H1 (cell line): ENCODE data around the gene VPS13A. TPM values are rescaled to one million over a fixed set of nuclear protein-coding genes. Genes with fewer than 3 reads are reported as not detected.
A peak's percentile ranks its signal among the peaks of the same experiment; 100 is the strongest.

ENCODE experiments used
- CTCF ChIA-PET: fragments of 300-600 bp; sonication (Branson Sonifier 250); formaldehyde crosslinking; loops from one replicate; lab custom pipeline; 2021; ENCODE audit not compliant: partially characterized antibody; lab: Charles Lee
- POLR2A ChIA-PET: fragments of 300-600 bp; sonication (Branson Sonifier 250); formaldehyde crosslinking; loops from one replicate; lab custom pipeline; 2021; ENCODE audit warnings: inconsistent platforms; ENCODE audit not compliant: partially characterized antibody; lab: Charles Lee
- DNase-seq, 2 experiments: peaks; one replicate each; pipeline versions ENCODE4 v3.0.0 to v3.0.0-alpha.2; 2010 to 2022; ENCODE audit warnings: low spot score in 2 of 2, low read depth in 1 of 2, mixed read lengths in 1 of 2
- FAIRE-seq: peaks from 2 replicates; lab custom pipeline; 2011; peaks lifted over from hg19 to GRCh38; lab: Jason Lieb, UNC
- H2AFZ ChIP-seq: 2 replicates; pipeline ENCODE4 v1.8.1; 2012; ENCODE audit warnings: low read length, inconsistent platforms
- H2AK5ac ChIP-seq: 2 replicates; pipeline ENCODE4 v1.6.1; 2013; ENCODE audit warnings: low read depth, low read length
- H2BK120ac ChIP-seq: replicated peaks from 2 replicates; pipeline ENCODE3; 2013; ENCODE audit warnings: low read depth, low read length, inconsistent platforms
- H2BK12ac ChIP-seq: 2 replicates; pipeline ENCODE4 v1.6.1; 2013; ENCODE audit warnings: low read depth, low read length
- H2BK15ac ChIP-seq: 2 replicates; pipeline ENCODE4 v1.6.1; 2013; ENCODE audit warnings: low read length
- H2BK20ac ChIP-seq: 2 replicates; pipeline ENCODE4 v1.6.1; 2013; ENCODE audit warnings: low read length
- H2BK5ac ChIP-seq: 2 replicates; pipeline ENCODE4 v1.6.1; 2013; ENCODE audit warnings: low read depth, low read length
- H3K14ac ChIP-seq: 2 replicates; pipeline ENCODE4 v1.6.1; 2013; ENCODE audit warnings: inconsistent platforms; ENCODE audit not compliant: insufficient read length
- H3K18ac ChIP-seq: 2 replicates; pipeline ENCODE4 v1.6.1; 2013; ENCODE audit warnings: low read length; ENCODE audit errors: extremely low read depth
- H3K23ac ChIP-seq: 2 replicates; pipeline ENCODE4 v1.6.1; 2013; ENCODE audit warnings: inconsistent platforms; ENCODE audit not compliant: insufficient read length
- H3K23me2 ChIP-seq: 2 replicates; pipeline ENCODE4 v1.6.1; 2013; ENCODE audit warnings: low read depth, low read length
- H3K27ac ChIP-seq: 2 replicates; pipeline ENCODE4 v1.6.1; 2011; ENCODE audit warnings: low read depth, low read length, inconsistent platforms
- H3K27me3 ChIP-seq, 4 experiments: replicated peaks in 1 of 4; 1 replicate in 1 of 4; 2 replicates in 3 of 4; pipeline versions ENCODE4 v1.6.1 to v1.8.1; 2011 to 2013; ENCODE audit warnings: low read length in 3 of 4, mild to moderate bottlenecking in 3 of 4, inconsistent platforms in 2 of 4, mixed read lengths in 2 of 4, moderate library complexity in 1 of 4; ENCODE audit not compliant: control insufficient read depth in 3 of 4, insufficient read depth in 3 of 4; ENCODE audit errors: extremely low read depth in 1 of 4
- H3K36me3 ChIP-seq, 4 experiments: 2 replicates each; pipeline versions ENCODE4 v1.6.1 to v1.8.1; 2011 to 2013; ENCODE audit warnings: mild to moderate bottlenecking in 4 of 4, low read length in 3 of 4, moderate library complexity in 2 of 4, control low read depth in 1 of 4, inconsistent platforms in 1 of 4; ENCODE audit not compliant: insufficient read depth in 4 of 4, control insufficient read depth in 2 of 4
- H3K4ac ChIP-seq: replicated peaks from 2 replicates; pipeline ENCODE3; 2013; ENCODE audit warnings: low read length, low read depth, mixed read lengths, inconsistent platforms; ENCODE audit not compliant: insufficient read length
- H3K4me1 ChIP-seq, 4 experiments: replicated peaks in 1 of 4; 1 replicate in 1 of 4; 2 replicates in 3 of 4; pipeline versions ENCODE4 v1.6.1 to v1.8.1; 2011 to 2013; ENCODE audit warnings: low read length in 3 of 4, inconsistent platforms in 2 of 4, mixed read lengths in 1 of 4; ENCODE audit not compliant: insufficient read depth in 4 of 4, control insufficient read depth in 3 of 4
- H3K4me2 ChIP-seq, 2 experiments: 2 replicates each; pipeline versions ENCODE4 v1.6.1 to v1.8.1; 2011 to 2013; ENCODE audit warnings: low read depth in 2 of 2, low read length in 2 of 2, control low read depth in 1 of 2, inconsistent platforms in 1 of 2, mild to moderate bottlenecking in 1 of 2; ENCODE audit not compliant: insufficient read depth in 1 of 2
- H3K4me3 ChIP-seq, 4 experiments: fragments of 200-600, 300-600 bp in 1 of 4; sonication (generic), shearing (Covaris generic), sonication (Bioruptor Twin) in 1 of 4; 2 replicates each; pipeline versions ENCODE4 v1.5.1 to v1.8.1; 2011 to 2016; ENCODE audit warnings: low read length in 4 of 4, low read depth in 3 of 4, control low read depth in 2 of 4, inconsistent platforms in 2 of 4, mild to moderate bottlenecking in 2 of 4, mixed read lengths in 1 of 4, moderate library complexity in 1 of 4; ENCODE audit not compliant: insufficient read depth in 2 of 4; ENCODE audit errors: extremely low read depth in 1 of 4
- H3K56ac ChIP-seq: replicated peaks from 2 replicates; pipeline ENCODE3; 2013; ENCODE audit warnings: low read depth, mild to moderate bottlenecking, mixed read lengths, low read length, inconsistent platforms; ENCODE audit not compliant: insufficient read length
- H3K79me1 ChIP-seq: 2 replicates; pipeline ENCODE4 v1.6.1; 2013; ENCODE audit warnings: low read depth, low read length, control low read depth
- H3K79me2 ChIP-seq, 2 experiments: 2 replicates each; pipeline versions ENCODE4 v1.6.1 to v1.8.1; 2012 to 2013; ENCODE audit warnings: low read length in 2 of 2, mild to moderate bottlenecking in 2 of 2, inconsistent platforms in 1 of 2; ENCODE audit not compliant: insufficient read depth in 2 of 2, control insufficient read depth in 1 of 2
- H3K9ac ChIP-seq, 4 experiments: replicated peaks in 1 of 4; 1 replicate in 1 of 4; 2 replicates in 3 of 4; pipeline versions ENCODE4 v1.6.1 to v1.8.1; 2011 to 2013; ENCODE audit warnings: low read depth in 3 of 4, low read length in 3 of 4, control low read depth in 2 of 4, mild to moderate bottlenecking in 2 of 4, moderate library complexity in 2 of 4, inconsistent platforms in 1 of 4; ENCODE audit errors: extremely low read depth in 1 of 4
- H3K9me3 ChIP-seq, 2 experiments: 2 replicates each; pipeline versions ENCODE4 v1.6.1 to v1.8.1; 2012 to 2013; ENCODE audit warnings: mild to moderate bottlenecking in 2 of 2, moderate library complexity in 2 of 2, control low read depth in 1 of 2, inconsistent platforms in 1 of 2, low read depth in 1 of 2, low read length in 1 of 2, mixed read lengths in 1 of 2; ENCODE audit not compliant: insufficient read depth in 2 of 2
- H4K20me1 ChIP-seq, 2 experiments: replicated peaks in 1 of 2; 2 replicates each; pipeline versions ENCODE3 to v1.8.1; 2011 to 2013; ENCODE audit warnings: inconsistent platforms in 2 of 2, low read length in 2 of 2, mild to moderate bottlenecking in 1 of 2; ENCODE audit not compliant: insufficient read depth in 2 of 2, control insufficient read depth in 1 of 2
- H4K5ac ChIP-seq: 2 replicates; pipeline ENCODE4 v1.6.1; 2013; ENCODE audit warnings: low read length, low read depth, mixed read lengths, inconsistent platforms; ENCODE audit not compliant: insufficient read length
- H4K8ac ChIP-seq: 2 replicates; pipeline ENCODE4 v1.8.0; 2013; ENCODE audit warnings: mild to moderate bottlenecking, moderate library complexity, low read length, inconsistent platforms; ENCODE audit not compliant: insufficient read depth; ENCODE audit errors: extremely low read depth
- H4K91ac ChIP-seq: replicated peaks from 2 replicates; pipeline ENCODE3; 2013; ENCODE audit warnings: low read length, mixed read lengths, inconsistent platforms; ENCODE audit not compliant: insufficient read length
- BCL11A ChIP-seq, 2 experiments: IDR thresholded peaks; one replicate each; pipeline ENCODE4 v1.6.1; 2011; ENCODE audit warnings: low read depth in 2 of 2, low read length in 2 of 2, mild to moderate bottlenecking in 2 of 2
- CHD2 ChIP-seq: IDR thresholded peaks from 2 replicates; pipeline ENCODE4 v1.6.1; 2012; ENCODE audit warnings: low read length, improper control_type of control experiment
- EZH2 ChIP-seq: fragments of 200-600 bp; sonication (generic); IDR thresholded peaks from 2 replicates; pipeline ENCODE4 v1.7.1; 2012; ENCODE audit warnings: low read depth, mild to moderate bottlenecking, moderate library complexity, low read length, inconsistent platforms; ENCODE audit not compliant: severe bottlenecking
- JUND ChIP-seq: IDR thresholded peaks from 2 replicates; pipeline ENCODE4 v1.6.1; 2011; ENCODE audit warnings: mild to moderate bottlenecking, improper control_type of control experiment, low read length
- POLR2AphosphoS5 ChIP-seq: IDR thresholded peaks from 2 replicates; pipeline ENCODE4 v1.6.1; 2011; ENCODE audit warnings: low read depth, low read length
- RAD21 ChIP-seq, 2 experiments: IDR thresholded peaks in 1 of 2; conservative IDR thresholded peaks in 1 of 2; 2 replicates each; pipeline ENCODE4 v1.6.1; 2011; ENCODE audit warnings: low read depth in 2 of 2, low read length in 2 of 2, improper control_type of control experiment in 1 of 2, inconsistent platforms in 1 of 2, mild to moderate bottlenecking in 1 of 2, moderate library complexity in 1 of 2
- SP2 ChIP-seq: IDR thresholded peaks from 2 replicates; pipeline ENCODE4 v1.6.1; 2012; ENCODE audit warnings: mild to moderate bottlenecking, low read length, inconsistent platforms
- WGBS, 2 experiments: shearing (Covaris generic) in 1 of 2; methylation state at CpG; one replicate each; pipeline versions ENCODE4 v1.1.6 to v1.1.7; 2013 to 2015; ENCODE audit warnings: low lambda C conversion rate in 2 of 2, mixed read lengths in 2 of 2, inconsistent platforms in 1 of 2, low coverage in 1 of 2, missing lambda C conversion rate in 1 of 2; ENCODE audit not compliant: insufficient replicate concordance in 2 of 2, insufficient coverage in 1 of 2, insufficient read length in 1 of 2; ENCODE audit errors: extremely low coverage in 1 of 2, missing lambda C conversion rate in 1 of 2; 5-methylcytosine and 5-hydroxymethylcytosine counted together
- polyA plus RNA-seq, 7 experiments: library from polyadenylated mRNA; depleted of rRNA in 3 of 7; stranded (reverse) in 5 of 7; unstranded in 2 of 7; fragments of >200 nt in 5 of 7; fragments of 200-250 nt in 2 of 7; gene quantifications; 1 replicate in 5 of 7; 2 replicates in 1 of 7; 4 replicates in 1 of 7; pipeline versions ENCODE4 v1.2.1 to v1.2.3, GENCODE V29; 2011 to 2013; ENCODE audit warnings: missing spikeins in 2 of 7, mixed read lengths in 2 of 7
- total RNA-seq: library from RNA; stranded (reverse); fragmentation: NEBNext Ultra II Directional; extraction: Animal tissue kit (Norgen Biotek cat#: 25700); gene quantifications from 2 replicates; pipeline ENCODE4 v1.2.1, GENCODE V29; 2021

Gene VPS13A
- total and polyA plus RNA-seq, 2 of the 8 experiments (the other 6 are each of a cell fraction or from before 2014, with no cell fraction given): 6.0 to 36.5 TPM

DNA sequence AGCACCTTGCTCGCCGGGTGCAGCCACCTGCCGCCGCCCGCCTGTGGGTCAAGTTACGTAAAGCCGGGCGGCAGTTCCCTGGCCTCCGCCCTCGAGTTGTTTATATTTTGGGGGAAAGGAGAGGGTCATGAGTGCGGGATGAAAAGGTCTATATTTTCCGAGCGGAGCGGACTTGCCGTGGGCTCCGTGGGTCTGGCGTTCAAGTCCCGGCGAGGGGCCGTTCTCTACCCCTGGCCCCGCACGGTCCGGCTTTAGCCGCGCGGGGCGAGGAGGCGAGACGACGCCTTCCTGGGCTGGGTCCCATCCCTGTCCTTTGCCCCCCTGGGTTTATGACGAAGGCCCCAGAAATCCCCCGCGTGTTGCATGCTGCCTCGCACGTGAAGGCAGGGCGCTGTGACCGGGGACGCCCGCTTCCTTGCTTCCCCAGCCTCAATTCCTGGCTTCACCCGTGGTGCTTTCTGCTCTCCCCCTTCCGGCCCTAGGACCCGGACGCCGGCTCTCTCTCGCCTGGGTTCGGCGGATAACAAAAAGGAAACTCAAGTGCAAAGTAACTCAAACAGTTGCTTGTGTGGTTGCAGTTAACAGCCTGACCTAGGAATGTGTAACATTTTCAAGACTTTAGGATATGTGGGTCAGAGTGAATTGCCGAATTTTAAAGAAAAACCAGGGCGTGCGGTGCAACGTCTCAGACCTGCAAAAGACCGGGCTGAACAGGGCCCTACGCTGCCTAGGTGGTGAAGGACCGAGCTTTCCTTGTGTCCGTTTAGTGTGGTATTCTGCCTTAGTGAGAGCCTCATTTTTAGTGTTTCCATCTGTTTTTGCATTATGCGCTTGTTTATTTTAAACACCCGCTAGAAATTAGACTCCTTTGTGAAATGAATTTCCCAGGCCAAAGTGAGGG lies 810 bp downstream of the VPS13A start:
- Histone ChIP-seq H3K79me1 (no peaks in the 10 kb centered on the region), H2BK12ac (no peak overlapping the region), H3K9ac (peak overlapping the region; percentile 64 to 77 (median 74)), H3K56ac (peak overlapping the region; percentile 48), H3K9me3 (no peaks in the 10 kb centered on the region), H2AK5ac (no peak overlapping the region), H2AFZ (peak overlapping the region; percentile 70; the same call in 1 of the 2 replicates), H4K5ac (no peak overlapping the region), H4K91ac (no peak overlapping the region), H4K8ac (peak overlapping the region; percentile 88), H2BK15ac (no peak overlapping the region), H3K79me2 (peaks cover 5 to 49% of the 10 kb centered on the region in 2 experiments; a peak in 3 of 4 replicates), H3K23ac (no peak overlapping the region), H3K4me3 (peak overlapping the region; percentile 75 to 84 (median 83)), H3K14ac (no peak overlapping the region), H2BK120ac (no peak overlapping the region), H3K4me2 (peak overlapping the region; percentile 69 to 86), H4K20me1 (no peaks in the 10 kb centered on the region), H2BK5ac (0 out of 2 replicates have a peak overlapping the region, but pooled peaks have one; percentile 53), H3K27ac (no peak overlapping the region; the same call in 1 of the 2 replicates), H3K18ac (peak overlapping the region; percentile 89; the same call in 1 of the 2 replicates), H3K27me3 (no peaks in the 10 kb centered on the region), H3K23me2 (peaks cover 6% of the 10 kb centered on the region; the same call in 1 of the 2 replicates), H3K36me3 (no peaks in the 10 kb centered on the region), H3K4ac (peak overlapping the region; percentile 57), H3K4me1 (peaks cover 2 to 6% (median 3%) of the 10 kb centered on the region in 4 experiments; a peak in 6 of 7 replicates), H2BK20ac (no peak overlapping the region)
- peak in 1 of 2 experiments; percentile 69 for DNase-seq
- POLR2A ChIA-PET: interaction anchor here (0.7 to 1.3 kb wide), 2 partner anchors 159 to 161 kb away, joined by 3 read pairs; partner anchors contain the start of gene FOXB2
- no peak for FAIRE-seq
- 2% methylated on average over 57 of the region's 57 CpGs; no CpG with 5 or more reads in 1 of the 2 experiments for WGBS, 2 experiments
- CTCF ChIA-PET: interaction anchor here (3.1 kb wide), 1 partner anchor 11 kb away, joined by 18 read pairs; no protein-coding TSS in a partner anchor
- TF ChIP-seq EZH2: peak; percentile 21
- TF ChIP-seq CHD2: no peak
- TF ChIP-seq RAD21 (IDR thresholded peaks at IDR 0.05 in 1 of 2, conservative IDR thresholded peaks at IDR 0.05 in 1 of 2; ENCODE audit: low read depth in 2 of 2, low read length in 2 of 2): no peak
- no peak for TF ChIP-seq JUND
- TF ChIP-seq SP2: no peak
- TF ChIP-seq BCL11A (IDR thresholded peaks at IDR 0.05; ENCODE audit: low read depth in 2 of 2, low read length in 2 of 2): no peak
- no peak for TF ChIP-seq POLR2AphosphoS5
